Upper lobe of left lung (tissue), 4 donors: ENCODE measurements around the gene STK36.

Experiments used
- EP300 ChIP-seq, 4 donors: sonication (generic); formaldehyde crosslinking; IDR thresholded peaks; one replicate each; pipeline ENCODE4 v1.5.1; 2017; ENCODE audit warnings: antibody characterized with exemption in 4 of 4, control low read depth in 2 of 4
- POLR2A ChIP-seq, 4 donors: fragments of 450-650 bp; IDR thresholded peaks; one replicate each; pipeline ENCODE4 v1.5.1; 2016 to 2017; ENCODE audit warnings: antibody characterized with exemption in 4 of 4, mild to moderate bottlenecking in 2 of 4
- POLR2AphosphoS5 ChIP-seq, 2 donors: sonication (generic); formaldehyde crosslinking; IDR thresholded peaks; one replicate each; pipeline ENCODE4 v1.5.1; 2017; ENCODE audit warnings: antibody characterized with exemption in 2 of 2
- TF ChIP-seq, protein P1 (sequence below), 6 experiments: fragments of 450-650 bp in 4 of 6; fragments of 200-600 bp in 2 of 6; sonication (generic) in 2 of 6; IDR thresholded peaks; one replicate each; pipeline ENCODE4 v1.5.1; 2016 to 2019; ENCODE audit warnings: antibody characterized with exemption in 6 of 6

DNA sequence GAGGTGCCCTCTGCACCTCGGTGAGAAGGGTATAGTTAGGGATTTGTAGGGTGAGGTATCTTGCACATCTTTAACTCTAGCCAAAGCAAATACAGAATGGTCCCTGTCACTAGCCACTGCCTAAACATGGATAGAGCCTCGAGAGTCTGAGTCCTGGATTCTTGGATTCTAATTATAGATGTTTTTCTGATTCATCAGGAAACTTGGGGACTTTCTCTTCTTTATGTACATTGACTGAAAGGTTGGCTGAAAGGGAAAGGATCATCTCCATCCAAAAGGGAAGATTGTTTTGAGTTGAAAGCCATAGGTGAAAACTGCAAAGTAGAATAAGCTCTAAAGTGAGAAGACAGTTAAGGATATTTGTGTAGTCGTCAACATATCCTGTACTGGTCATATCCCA, 8.2 kb downstream of the STK36 start:
- TF ChIP-seq, protein P1, sequence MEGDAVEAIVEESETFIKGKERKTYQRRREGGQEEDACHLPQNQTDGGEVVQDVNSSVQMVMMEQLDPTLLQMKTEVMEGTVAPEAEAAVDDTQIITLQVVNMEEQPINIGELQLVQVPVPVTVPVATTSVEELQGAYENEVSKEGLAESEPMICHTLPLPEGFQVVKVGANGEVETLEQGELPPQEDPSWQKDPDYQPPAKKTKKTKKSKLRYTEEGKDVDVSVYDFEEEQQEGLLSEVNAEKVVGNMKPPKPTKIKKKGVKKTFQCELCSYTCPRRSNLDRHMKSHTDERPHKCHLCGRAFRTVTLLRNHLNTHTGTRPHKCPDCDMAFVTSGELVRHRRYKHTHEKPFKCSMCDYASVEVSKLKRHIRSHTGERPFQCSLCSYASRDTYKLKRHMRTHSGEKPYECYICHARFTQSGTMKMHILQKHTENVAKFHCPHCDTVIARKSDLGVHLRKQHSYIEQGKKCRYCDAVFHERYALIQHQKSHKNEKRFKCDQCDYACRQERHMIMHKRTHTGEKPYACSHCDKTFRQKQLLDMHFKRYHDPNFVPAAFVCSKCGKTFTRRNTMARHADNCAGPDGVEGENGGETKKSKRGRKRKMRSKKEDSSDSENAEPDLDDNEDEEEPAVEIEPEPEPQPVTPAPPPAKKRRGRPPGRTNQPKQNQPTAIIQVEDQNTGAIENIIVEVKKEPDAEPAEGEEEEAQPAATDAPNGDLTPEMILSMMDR (IDR thresholded peaks at IDR 0.05), result no peak
- TF ChIP-seq POLR2A (IDR thresholded peaks at IDR 0.05), result no peak
- TF ChIP-seq EP300 (IDR thresholded peaks at IDR 0.05), result no peak
- TF ChIP-seq POLR2AphosphoS5 (IDR thresholded peaks at IDR 0.05), result no peak
